Natural killer cell (primary cell): ENCODE data around the gene RAC2. TPM values are rescaled to one million over a fixed set of nuclear protein-coding genes. Genes with fewer than 3 reads are reported as not detected.

ENCODE experiments used
- ATAC-seq, 3 donors: fragments of 150-1000 bp in 2 of 3; fragments of 200-7000 bp in 1 of 3; cut with Tn5 transposase; 1 replicate in 1 of 3; 2 replicates in 2 of 3; pipeline ENCODE4 v1.10.0; 2021; ENCODE audit warnings: mild to moderate bottlenecking in 2 of 3, moderate library complexity in 2 of 3
- DNase-seq, 2 donors: peaks; one replicate each; pipeline versions ENCODE4 v3.0.0 to v3.0.0-alpha.2; 2013 to 2021; ENCODE audit warnings: mixed read lengths in 1 of 2
- H3K27ac ChIP-seq: one replicate; pipeline ENCODE4 v1.5.1; 2013; ENCODE audit warnings: mild to moderate bottlenecking, low read length
- H3K27me3 ChIP-seq: one replicate; pipeline ENCODE4 v1.6.1; 2013; ENCODE audit warnings: low read length; ENCODE audit not compliant: control insufficient read depth, insufficient read depth
- H3K36me3 ChIP-seq: one replicate; pipeline ENCODE4 v1.6.1; 2013; ENCODE audit warnings: low read length; ENCODE audit not compliant: control insufficient read depth, insufficient read depth
- H3K4me1 ChIP-seq: one replicate; pipeline ENCODE4 v1.6.1; 2013; ENCODE audit warnings: low read length; ENCODE audit not compliant: control insufficient read depth, insufficient read depth
- H3K4me3 ChIP-seq: one replicate; pipeline ENCODE4 v1.5.1; 2013; ENCODE audit warnings: low read length
- H3K9me3 ChIP-seq: one replicate; pipeline ENCODE4 v1.6.1; 2013; ENCODE audit warnings: low read length; ENCODE audit not compliant: control insufficient read depth, insufficient read depth
- H3K27ac Mint-ChIP-seq, 2 donors: one replicate each; pipeline ENCODE4 v1.8.0; 2022; ENCODE audit warnings: mild to moderate bottlenecking in 2 of 2, mixed read lengths in 2 of 2, moderate library complexity in 1 of 2
- H3K27me3 Mint-ChIP-seq, 2 donors: one replicate each; pipeline ENCODE4 v1.8.0; 2022; ENCODE audit warnings: low read depth in 2 of 2, mixed read lengths in 2 of 2
- H3K36me3 Mint-ChIP-seq: one replicate; pipeline ENCODE4 v1.8.0; 2022; ENCODE audit warnings: mixed read lengths
- H3K4me1 Mint-ChIP-seq, 2 donors: one replicate each; pipeline ENCODE4 v1.8.0; 2022; ENCODE audit warnings: mixed read lengths in 2 of 2
- H3K4me3 Mint-ChIP-seq: one replicate; pipeline ENCODE4 v1.8.0; 2022; ENCODE audit warnings: mild to moderate bottlenecking, moderate library complexity, mixed read lengths
- H3K9me3 Mint-ChIP-seq, 2 donors: one replicate each; pipeline ENCODE4 v1.8.0; 2022; ENCODE audit warnings: mixed read lengths in 2 of 2
- WGBS: methylation state at CpG from one replicate; pipeline ENCODE4 v1.1.7; 2013; ENCODE audit warnings: missing lambda C conversion rate; ENCODE audit not compliant: insufficient coverage; 5-methylcytosine and 5-hydroxymethylcytosine counted together
- intact Hi-C: fragments of 100-400 bp; cut with micrococcal nuclease; formaldehyde crosslinking; loops from one replicate; pipeline ENCODE4 v1.14.2; 2022
- total RNA-seq, 4 donors: library from RNA; stranded (reverse); fragments of 120-200 nt in 1 of 4; gene quantifications; one replicate each; pipeline versions ENCODE4 v1.2.3 to v1.2.4, GENCODE V29; 2013 to 2022
- TF ChIP-seq, protein P1 (sequence below): fragments of 200-600 bp; IDR thresholded peaks from one replicate; pipeline ENCODE4 v1.8.0; 2022; ENCODE audit warnings: antibody characterized with exemption

The RAC2 gene
- total RNA-seq, 3 donors from 2014 or later (not counting 1 experiment from before 2014, with no cell fraction given) = 647 to 744 (median 741) TPM

DNA sequence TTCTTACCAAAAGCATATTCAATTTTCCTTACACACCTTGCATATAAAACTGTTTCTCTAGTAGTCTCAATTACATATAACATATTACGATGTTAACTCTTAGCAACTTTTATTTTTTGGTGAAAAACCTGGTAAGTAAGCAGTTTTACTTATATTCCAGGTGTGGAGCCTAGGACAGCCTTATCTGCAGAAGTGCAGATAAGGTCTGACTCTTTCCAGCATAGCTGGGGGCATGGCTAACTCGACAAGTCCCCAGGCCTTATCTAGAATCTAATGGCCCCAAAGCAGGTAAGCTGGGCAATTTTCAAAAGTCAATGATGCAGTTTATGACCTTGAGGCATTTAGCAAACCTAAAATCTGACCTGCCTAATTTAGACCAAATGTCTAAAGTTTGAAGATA lies 51.9 kb downstream of the RAC2 start:
- peaks cover 35% of the 10 kb centered on the region for H3K4me1 ChIP-seq
- H3K27me3 Mint-ChIP-seq = no peaks in the 10 kb centered on the region

GRCh38 chr22:37190262-37190780 lies 53.7 kb downstream of the RAC2 start:
- no peak for DNase-seq
- Histone ChIP-seq H3K4me3 (no peak overlapping the region), H3K27ac (no peak overlapping the region), H3K27me3 (no peaks in the 10 kb centered on the region), H3K36me3 (no peaks in the 10 kb centered on the region), H3K4me1 (peaks cover 48% of the 10 kb centered on the region), H3K9me3 (no peaks in the 10 kb centered on the region)
- H3K27ac Mint-ChIP-seq = no peak overlapping the region
- no peaks in the 10 kb centered on the region for H3K9me3 Mint-ChIP-seq
- H3K36me3 Mint-ChIP-seq = no peaks in the 10 kb centered on the region
- WGBS = 96% methylated on average over 2 of the region's 4 CpGs
- intact Hi-C loops = no loop called here
- ATAC-seq = no peak
- H3K27me3 Mint-ChIP-seq = no peaks in the 10 kb centered on the region
- peaks cover 61 to 67% of the 10 kb centered on the region in 2 donors for H3K4me1 Mint-ChIP-seq
- no peak overlapping the region for H3K4me3 Mint-ChIP-seq
- TF ChIP-seq, protein P1, sequence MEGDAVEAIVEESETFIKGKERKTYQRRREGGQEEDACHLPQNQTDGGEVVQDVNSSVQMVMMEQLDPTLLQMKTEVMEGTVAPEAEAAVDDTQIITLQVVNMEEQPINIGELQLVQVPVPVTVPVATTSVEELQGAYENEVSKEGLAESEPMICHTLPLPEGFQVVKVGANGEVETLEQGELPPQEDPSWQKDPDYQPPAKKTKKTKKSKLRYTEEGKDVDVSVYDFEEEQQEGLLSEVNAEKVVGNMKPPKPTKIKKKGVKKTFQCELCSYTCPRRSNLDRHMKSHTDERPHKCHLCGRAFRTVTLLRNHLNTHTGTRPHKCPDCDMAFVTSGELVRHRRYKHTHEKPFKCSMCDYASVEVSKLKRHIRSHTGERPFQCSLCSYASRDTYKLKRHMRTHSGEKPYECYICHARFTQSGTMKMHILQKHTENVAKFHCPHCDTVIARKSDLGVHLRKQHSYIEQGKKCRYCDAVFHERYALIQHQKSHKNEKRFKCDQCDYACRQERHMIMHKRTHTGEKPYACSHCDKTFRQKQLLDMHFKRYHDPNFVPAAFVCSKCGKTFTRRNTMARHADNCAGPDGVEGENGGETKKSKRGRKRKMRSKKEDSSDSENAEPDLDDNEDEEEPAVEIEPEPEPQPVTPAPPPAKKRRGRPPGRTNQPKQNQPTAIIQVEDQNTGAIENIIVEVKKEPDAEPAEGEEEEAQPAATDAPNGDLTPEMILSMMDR = no peak

More for the DNA sequence above, 51.9 kb downstream of the RAC2 start:
- Mint-ChIP-seq H3K4me1 (peaks cover 46 to 61% of the 10 kb centered on the region in 2 donors), H3K4me3 (no peak overlapping the region), H3K27ac (peak overlapping the region in 1 of 2 donors; percentile 84), H3K9me3 (no peaks in the 10 kb centered on the region), H3K36me3 (no peaks in the 10 kb centered on the region)
- Histone ChIP-seq H3K27me3 (no peaks in the 10 kb centered on the region), H3K27ac (no peak overlapping the region), H3K9me3 (no peaks in the 10 kb centered on the region), H3K36me3 (no peaks in the 10 kb centered on the region), H3K4me3 (no peak overlapping the region)
- DNase-seq = no peak
- intact Hi-C loops = no loop called here
- TF ChIP-seq, protein P1 = no peak
- WGBS = 94% methylated on average over 1 of the region's 2 CpGs
- ATAC-seq = no peak

GRCh38 chr22:37188901-37189466 lies 55.1 kb downstream of the RAC2 start:
- Histone ChIP-seq H3K4me1 (peaks cover 55% of the 10 kb centered on the region), H3K4me3 (no peak overlapping the region), H3K27ac (peak overlapping the region; percentile 39), H3K27me3 (no peaks in the 10 kb centered on the region), H3K36me3 (no peaks in the 10 kb centered on the region), H3K9me3 (no peaks in the 10 kb centered on the region)
- WGBS = 73% methylated on average over 1 of the region's 2 CpGs
- no peaks in the 10 kb centered on the region for H3K36me3 Mint-ChIP-seq
- peak overlapping the region; percentile 31 for H3K4me3 Mint-ChIP-seq
- H3K27ac Mint-ChIP-seq = peak overlapping the region; percentile 2 to 80
- H3K9me3 Mint-ChIP-seq = no peaks in the 10 kb centered on the region
- H3K27me3 Mint-ChIP-seq = no peaks in the 10 kb centered on the region
- TF ChIP-seq, protein P1 = no peak
- ATAC-seq (peak in 2 of 3 donors; percentile 14 to 19), DNase-seq (no peak)
- H3K4me1 Mint-ChIP-seq = peaks cover 57 to 63% of the 10 kb centered on the region in 2 donors
- intact Hi-C loops = no loop called here
